Measurements from ENCODE around the gene MUC5AC. TPM values are rescaled to one million over a fixed set of nuclear protein-coding genes. Genes with fewer than 3 reads are reported as not detected.
A peak's percentile ranks its signal among the peaks of the same experiment; 100 is the strongest.

The MUC5AC gene
- total and polyA plus RNA-seq, 2 of the 13 experiments (the other 11 are each of a cell fraction or from before 2014, with no cell fraction given): under 0.01 TPM; not detected in 1

DNA sequence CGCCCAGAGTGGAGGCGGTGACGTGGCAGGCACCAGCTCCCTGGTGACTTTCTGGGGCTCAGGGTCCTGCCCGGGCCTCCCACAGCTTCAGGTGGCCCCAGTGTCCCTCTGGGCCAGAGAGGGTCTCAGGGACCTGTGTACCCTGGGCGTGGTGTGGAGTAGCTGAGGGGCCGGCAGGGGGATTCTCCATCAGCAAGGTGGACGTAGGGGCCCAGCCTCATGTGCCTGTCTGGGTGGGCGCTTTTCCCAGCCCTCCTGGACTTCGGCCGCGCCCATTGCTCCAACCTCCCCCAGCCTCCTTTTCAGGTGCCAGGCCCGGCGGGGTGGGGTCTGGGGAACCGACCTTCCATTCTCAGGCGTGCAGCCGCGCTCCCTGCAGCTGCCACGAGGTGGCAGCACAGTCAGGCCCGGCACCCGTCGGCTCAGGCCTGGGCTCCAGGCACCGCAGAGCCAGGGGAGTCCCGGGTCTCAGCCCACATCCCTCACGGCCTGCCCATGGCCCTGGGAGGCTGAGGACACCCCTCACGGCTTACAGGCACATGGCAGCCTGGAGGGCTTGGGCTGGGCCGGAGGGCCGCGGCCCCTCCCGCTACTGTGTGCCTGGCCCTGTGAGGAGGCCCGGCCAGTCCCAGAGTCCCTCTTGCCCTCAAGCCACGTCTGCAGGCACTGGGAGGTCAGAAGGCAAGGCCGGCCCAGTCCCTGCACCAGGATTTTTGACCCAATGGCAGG is 45.2 kb downstream of the MUC5AC start (continued):
- 0 out of 2 replicates have a peak, but pooled peaks have one; percentile 41 for TF ChIP-seq ZNF232 (CRISPR knock-in tag; IDR thresholded peaks at IDR 0.05; ENCODE audit: borderline replicate concordance)
- TF ChIP-seq KDM2A (CRISPR knock-in tag; IDR thresholded peaks at IDR 0.05; ENCODE audit: borderline replicate concordance, low read depth): peak; percentile 70; the same call in 1 of the 2 replicates
- TF ChIP-seq STAG1 (CRISPR knock-in tag; IDR thresholded peaks at IDR 0.05): peak; percentile 91
- TF ChIP-seq ZNF367 (CRISPR knock-in tag; IDR thresholded peaks at IDR 0.05; ENCODE audit: borderline replicate concordance): no peak
- TF ChIP-seq, protein P1, sequence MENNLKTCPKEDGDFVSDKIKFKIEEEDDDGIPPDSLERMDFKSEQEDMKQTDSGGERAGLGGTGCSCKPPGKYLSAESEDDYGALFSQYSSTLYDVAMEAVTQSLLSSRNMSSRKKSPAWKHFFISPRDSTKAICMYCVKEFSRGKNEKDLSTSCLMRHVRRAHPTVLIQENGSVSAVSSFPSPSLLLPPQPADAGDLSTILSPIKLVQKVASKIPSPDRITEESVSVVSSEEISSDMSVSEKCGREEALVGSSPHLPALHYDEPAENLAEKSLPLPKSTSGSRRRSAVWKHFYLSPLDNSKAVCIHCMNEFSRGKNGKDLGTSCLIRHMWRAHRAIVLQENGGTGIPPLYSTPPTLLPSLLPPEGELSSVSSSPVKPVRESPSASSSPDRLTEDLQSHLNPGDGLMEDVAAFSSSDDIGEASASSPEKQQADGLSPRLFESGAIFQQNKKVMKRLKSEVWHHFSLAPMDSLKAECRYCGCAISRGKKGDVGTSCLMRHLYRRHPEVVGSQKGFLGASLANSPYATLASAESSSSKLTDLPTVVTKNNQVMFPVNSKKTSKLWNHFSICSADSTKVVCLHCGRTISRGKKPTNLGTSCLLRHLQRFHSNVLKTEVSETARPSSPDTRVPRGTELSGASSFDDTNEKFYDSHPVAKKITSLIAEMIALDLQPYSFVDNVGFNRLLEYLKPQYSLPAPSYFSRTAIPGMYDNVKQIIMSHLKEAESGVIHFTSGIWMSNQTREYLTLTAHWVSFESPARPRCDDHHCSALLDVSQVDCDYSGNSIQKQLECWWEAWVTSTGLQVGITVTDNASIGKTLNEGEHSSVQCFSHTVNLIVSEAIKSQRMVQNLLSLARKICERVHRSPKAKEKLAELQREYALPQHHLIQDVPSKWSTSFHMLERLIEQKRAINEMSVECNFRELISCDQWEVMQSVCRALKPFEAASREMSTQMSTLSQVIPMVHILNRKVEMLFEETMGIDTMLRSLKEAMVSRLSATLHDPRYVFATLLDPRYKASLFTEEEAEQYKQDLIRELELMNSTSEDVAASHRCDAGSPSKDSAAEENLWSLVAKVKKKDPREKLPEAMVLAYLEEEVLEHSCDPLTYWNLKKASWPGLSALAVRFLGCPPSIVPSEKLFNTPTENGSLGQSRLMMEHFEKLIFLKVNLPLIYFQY (CRISPR knock-in tag; IDR thresholded peaks at IDR 0.05; ENCODE audit: borderline replicate concordance): 0 out of 2 replicates have a peak, but pooled peaks have one; percentile 39
- TF ChIP-seq ZNF891 (CRISPR knock-in tag; IDR thresholded peaks at IDR 0.05): 0 out of 2 replicates have a peak, but pooled peaks have one; percentile 13
- no peak for TF ChIP-seq ZXDC (CRISPR knock-in tag; IDR thresholded peaks at IDR 0.05)
- TF ChIP-seq KLF16 (CRISPR knock-in tag; IDR thresholded peaks at IDR 0.05): 0 out of 4 replicates have a peak, but pooled peaks of 1 of the 2 experiments have one; percentile 20
- peak; percentile 96 for TF ChIP-seq CTCF (CRISPR knock-in tag; IDR thresholded peaks at IDR 0.05)
- peak; percentile 26; the same call in 1 of the 2 replicates for TF ChIP-seq PHF8 (CRISPR knock-in tag; IDR thresholded peaks at IDR 0.05)
- TF ChIP-seq, protein P2, sequence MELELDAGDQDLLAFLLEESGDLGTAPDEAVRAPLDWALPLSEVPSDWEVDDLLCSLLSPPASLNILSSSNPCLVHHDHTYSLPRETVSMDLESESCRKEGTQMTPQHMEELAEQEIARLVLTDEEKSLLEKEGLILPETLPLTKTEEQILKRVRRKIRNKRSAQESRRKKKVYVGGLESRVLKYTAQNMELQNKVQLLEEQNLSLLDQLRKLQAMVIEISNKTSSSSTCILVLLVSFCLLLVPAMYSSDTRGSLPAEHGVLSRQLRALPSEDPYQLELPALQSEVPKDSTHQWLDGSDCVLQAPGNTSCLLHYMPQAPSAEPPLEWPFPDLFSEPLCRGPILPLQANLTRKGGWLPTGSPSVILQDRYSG (CRISPR knock-in tag; IDR thresholded peaks at IDR 0.05): no peak
- no peak for TF ChIP-seq SOX5 (CRISPR knock-in tag; IDR thresholded peaks at IDR 0.05; ENCODE audit: borderline replicate concordance)
- TF ChIP-seq FOSL2 (CRISPR knock-in tag; IDR thresholded peaks at IDR 0.05): no peak
- TF ChIP-seq CENPBD1 (CRISPR knock-in tag; IDR thresholded peaks at IDR 0.05; ENCODE audit: borderline replicate concordance, low read depth): no peak
- TF ChIP-seq ZBTB43 (CRISPR knock-in tag; conservative IDR thresholded peaks at IDR 0.05): no peak
- TF ChIP-seq EZH2 (conservative IDR thresholded peaks at IDR 0.05; ENCODE audit: low read depth, low read length): 0 out of 2 replicates have a peak, but pooled peaks have one; percentile 55
- TF ChIP-seq ZFX (CRISPR knock-in tag; IDR thresholded peaks at IDR 0.05; ENCODE audit: low read depth): peak; percentile 59

Measured in HepG2 (cell line).